HG03066 (cell line): Measurements from ENCODE around the gene SGMS1.
"Not testable (repeated sequence)": the region's sequence is repeated elsewhere in the genome, so short reads cannot be mapped to it uniquely, and the experiment has no call there.

Source experiments
- ATAC-seq: cut with Tn5 transposase; IDR thresholded peaks from one replicate; pipeline ENCODE4 v1.9.1; 2021; ENCODE audit warnings: low read depth; ENCODE audit not compliant: unreplicated experiment

The SGMS1 gene

DNA sequence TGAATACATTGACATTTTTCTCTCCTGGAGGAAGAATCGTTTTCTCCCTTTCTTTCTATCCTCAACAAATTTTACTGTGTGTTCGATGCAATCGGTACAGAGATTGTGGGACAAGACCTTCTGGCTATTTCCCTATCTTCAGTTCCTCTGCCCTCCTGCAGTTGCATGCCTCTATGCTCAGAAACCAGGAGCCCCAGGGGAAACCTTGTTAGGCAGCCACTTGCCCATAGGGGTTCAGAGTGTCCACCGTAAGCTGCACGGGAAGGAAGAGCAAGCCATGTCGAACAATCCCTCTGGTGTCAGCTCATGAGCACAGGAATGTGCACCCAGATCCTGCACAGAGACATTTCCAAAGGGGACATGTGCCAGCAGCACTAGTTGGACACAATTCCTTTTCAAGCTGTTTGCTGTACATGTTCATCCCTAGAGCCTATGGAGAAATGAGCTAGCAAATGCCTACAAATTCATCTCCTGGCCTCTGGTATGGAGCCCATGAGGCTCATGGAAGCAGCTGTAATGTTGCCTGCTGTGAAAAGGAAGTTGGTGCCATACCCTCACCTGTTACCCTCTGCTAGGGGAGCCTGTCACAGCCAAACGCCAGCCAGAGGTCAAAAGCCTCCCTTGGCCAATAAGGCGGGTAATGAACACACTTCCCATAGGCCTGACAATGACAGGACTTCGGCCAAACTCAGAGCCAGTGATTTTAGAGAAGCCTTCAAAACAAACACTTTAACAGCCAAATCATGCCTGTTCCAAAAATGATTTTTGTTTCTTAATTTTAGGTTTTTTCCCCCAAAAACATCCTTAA lies 336.6 kb downstream of the SGMS1 start:
- no peak for ATAC-seq

DNA sequence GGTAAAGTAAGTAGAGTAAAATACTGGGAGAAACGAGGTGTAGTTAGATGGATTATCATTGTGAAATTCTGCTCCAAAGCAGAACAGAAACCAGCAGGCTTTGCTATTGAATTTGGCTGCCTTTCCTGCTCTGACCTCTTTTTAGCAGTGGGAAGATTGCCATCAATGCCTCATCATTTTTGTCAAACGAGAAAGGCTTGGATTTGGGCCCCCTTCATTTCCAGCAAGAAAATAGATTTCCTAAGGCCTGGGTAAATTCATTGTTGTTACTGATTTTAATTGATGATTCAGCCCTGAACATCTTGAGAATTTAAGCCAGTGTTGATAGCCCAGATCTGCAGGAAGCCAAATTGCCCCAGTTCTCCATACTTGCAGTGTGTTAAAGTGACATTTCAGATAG lies 337.2 kb downstream of the SGMS1 start:
- ATAC-seq: no peak

DNA sequence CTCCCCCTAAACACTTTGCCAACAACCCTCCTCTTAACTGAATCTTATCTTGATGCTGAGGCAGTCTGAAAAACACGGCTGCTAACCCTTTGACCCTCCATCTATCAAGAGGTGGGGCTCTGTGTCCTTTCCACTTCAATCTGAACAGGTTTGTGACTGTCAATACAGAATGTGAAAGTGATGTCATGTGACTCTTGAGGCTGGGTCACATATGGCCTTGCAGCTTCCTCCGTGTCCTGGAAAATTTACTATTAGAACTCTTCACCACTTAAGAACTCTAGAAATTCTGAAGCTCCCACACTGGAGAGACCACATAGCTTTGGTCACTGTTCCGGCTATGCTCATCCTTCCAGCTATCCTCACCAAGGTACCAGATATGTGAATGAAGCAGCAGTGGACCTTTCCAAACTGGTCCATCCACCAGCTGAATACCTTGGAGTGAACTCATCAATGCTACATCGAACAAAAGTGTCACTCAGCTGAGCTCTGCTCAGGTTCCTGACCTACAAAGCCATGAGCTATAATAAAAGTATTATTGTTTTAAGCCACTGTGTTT lies 341.7 kb downstream of the SGMS1 start:
- ATAC-seq: no peak

DNA sequence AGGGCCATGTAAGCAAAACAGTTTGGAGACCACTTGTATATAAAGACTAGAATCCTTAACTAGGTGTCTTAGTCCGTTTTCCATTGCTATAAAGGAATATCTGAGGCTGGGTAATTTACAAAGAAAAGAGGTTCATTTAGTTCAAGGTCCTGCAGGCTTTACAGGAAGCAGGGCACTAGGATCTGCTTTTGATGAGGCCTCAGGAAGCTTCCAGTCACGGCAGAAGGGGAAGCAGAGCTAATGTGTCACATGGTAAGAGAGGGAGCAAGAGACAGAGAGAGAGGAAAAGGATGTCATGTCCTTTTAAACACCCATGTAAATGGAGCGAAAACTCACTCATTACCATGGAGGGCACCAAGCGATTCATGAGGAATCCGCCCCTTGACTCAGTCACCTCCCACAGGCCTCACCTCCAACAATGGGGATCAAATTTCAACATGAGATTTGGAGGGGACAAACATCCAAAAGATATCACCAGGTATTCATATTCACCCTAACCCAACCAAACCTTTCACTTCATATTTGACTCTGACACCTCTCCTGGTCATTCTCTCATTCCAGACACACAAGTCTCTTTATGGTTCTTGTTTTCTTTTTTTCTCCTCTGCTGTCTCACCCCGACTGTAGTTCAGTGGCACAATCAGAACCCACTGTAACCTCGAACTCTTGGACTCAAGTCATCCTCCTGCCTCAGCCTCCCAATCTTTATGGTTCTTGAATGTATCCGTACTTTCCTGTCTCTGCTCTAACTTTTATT lies 342.4 kb downstream of the SGMS1 start:
- no peak for ATAC-seq

DNA sequence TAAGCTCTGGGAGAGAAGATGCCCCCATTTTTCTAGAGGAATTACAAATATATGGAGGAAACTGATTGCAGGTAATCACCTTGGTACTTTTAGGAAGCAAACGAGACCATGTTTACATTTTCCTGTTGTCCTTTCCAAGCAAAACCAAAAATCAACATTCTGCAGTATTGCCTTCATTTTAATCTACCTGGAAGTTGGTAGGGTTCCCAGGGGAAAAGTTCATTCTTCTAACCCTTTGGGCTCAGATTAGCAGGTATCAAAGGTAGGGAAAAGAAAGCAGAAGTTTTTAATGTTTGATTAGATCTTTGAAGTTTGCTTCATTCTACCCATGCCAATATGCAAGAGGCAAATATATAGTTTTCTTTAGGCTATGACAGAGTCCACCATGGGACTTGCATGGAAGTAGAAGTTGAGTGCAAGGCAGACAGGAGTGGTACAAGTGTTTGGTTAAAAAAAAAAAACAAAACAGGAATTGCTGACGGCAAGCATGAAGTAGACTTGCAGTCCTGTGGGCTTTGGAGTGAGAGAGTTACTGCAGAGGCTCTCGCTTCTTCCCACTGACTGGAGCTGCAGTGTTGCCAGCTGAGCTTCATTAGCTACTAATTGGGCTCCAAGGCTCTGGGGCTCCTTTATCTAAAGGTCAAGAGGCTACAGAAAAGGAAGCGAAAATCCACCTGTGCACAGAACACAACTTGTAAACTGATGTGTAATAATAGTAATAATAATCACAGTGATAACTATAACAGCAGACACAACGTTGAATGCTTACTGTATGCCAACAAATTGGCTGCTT lies 343.5 kb downstream of the SGMS1 start:
- ATAC-seq: no peak

DNA sequence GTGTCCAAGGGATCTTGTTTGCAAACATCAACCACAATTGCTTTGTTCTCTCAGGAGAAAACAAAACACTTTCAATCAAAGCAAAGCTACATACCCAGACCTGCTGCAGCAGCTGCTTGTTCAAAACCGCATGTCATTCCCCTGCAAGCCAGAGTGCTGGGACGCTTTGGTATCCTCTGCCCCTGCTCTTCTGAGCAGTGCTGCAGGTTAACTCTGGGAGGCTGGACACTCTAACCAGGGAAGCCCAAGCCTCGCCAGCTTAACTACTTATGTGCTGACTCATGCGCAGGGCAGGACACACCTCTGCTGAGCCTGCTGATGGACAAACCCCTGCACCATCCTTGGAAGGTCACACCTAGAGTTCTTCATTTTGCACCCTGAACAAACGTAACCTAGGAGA lies 344.3 kb downstream of the SGMS1 start:
- no peak for ATAC-seq

DNA sequence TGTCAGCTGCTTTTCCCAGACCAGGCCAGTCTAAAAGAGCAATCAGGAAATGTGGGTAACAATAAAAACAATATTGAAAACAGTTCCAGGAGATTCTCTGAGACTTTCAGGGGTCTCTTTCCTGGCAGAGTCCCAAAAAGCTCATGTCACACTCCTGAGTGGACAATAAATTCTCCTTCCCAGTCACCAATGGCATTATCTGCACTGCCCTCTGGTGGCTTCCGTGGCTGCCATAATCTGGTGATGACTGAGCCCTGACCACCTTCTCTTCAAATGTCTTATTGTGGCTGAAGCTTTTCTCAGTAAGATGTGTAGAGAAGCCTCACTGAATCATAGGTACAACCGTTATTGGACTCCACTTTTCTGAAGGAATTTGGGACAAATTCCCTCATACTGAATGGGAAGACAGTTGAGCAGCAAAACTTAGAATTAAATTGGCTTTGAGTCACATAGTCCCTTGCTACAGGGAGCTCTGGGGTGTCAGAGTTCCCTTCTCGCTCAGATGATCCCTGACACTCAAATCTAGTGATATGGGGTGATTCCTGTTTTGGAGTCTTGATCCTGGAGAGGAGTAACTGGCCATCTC lies 348.0 kb downstream of the SGMS1 start:
- peak; percentile 63 for ATAC-seq

DNA sequence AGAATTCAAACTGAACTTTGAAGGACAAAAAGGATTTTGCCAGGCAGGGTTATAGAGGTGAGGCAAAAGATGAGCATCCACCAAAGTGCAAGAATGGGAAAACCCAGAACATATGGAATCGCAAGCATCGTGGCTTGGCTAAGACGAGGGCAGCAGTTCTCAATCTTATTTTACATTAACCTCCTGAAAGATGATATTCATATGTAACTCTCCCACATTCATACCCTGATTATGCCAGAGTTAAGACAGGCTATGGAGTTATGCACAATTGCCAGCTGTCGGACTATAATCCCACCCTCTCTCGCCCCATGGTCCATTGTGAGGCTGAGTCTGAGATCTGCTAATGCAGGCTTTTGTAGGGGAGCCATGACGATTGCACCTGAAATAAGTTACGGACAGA lies 351.2 kb downstream of the SGMS1 start:
- ATAC-seq: no peak

DNA sequence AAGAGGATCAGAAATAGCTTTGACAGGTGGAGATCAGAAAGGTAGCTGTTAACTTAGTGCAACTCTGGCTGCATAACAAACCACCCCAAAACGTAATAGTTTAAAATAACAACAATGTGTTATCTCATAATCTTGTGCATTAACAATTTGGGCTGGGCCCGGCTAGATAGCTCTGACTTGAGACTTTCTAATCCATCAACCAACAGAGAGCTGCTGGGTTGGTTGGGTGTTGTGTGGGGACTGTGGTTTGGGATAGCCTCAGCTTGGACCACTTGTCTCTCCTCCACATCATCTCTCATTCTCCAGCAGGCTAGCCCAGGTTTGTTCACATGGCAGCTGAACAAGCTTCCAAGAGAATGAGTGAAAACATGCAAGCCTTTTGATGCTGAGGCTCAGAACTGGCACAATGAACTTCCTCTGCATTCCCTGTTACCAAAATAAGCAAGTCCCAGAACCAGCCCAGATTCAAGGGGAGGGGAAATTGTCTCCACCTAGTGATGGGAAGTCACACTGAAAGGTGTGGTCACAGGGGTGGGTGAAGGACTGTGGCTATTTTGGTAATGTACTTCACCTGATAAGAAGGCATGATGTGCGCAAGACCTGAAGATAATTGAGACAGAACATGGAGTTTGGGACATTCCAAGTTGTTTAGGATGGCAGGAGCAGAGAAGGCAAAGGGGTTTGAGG lies 352.0 kb downstream of the SGMS1 start:
- no peak for ATAC-seq

DNA sequence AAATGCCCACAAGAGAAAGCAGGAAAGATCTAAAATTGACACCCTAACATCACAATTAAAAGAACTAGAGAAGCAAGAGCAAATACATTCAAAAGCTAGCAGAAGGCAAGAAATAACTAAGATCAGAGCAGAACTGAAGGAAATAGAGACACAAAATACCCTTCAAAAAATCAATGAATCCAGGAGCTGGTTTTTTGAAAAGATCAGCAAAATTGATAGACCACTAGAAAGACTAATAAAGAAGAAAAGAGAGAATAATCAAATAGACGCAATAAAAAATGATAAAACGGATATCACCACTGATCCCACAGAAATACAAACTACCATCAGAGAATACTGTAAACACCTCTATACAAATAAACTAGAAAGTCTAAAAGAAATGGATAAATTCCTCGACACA lies 355.9 kb downstream of the SGMS1 start:
- not testable (repeated sequence) for ATAC-seq

DNA sequence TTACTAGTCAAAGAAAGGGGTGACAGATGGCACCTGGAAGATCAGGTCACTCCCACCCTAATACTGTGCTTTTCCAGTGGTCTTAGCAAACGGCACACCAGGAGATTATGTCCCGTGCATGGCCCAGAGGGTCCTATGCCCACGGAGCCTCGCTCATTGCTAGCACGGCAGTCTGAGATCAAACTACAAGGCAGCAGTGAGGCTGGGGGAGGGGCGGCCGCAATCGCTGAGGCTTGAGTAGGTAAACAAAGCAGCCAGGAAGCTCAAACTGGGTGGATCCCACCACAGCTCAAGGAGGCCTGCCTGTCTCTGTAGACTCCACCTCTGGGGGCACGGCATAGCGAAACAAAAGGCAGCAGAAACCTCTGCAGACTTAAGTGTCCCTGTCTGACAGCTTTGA lies 361.1 kb downstream of the SGMS1 start:
- not testable (repeated sequence) for ATAC-seq

DNA sequence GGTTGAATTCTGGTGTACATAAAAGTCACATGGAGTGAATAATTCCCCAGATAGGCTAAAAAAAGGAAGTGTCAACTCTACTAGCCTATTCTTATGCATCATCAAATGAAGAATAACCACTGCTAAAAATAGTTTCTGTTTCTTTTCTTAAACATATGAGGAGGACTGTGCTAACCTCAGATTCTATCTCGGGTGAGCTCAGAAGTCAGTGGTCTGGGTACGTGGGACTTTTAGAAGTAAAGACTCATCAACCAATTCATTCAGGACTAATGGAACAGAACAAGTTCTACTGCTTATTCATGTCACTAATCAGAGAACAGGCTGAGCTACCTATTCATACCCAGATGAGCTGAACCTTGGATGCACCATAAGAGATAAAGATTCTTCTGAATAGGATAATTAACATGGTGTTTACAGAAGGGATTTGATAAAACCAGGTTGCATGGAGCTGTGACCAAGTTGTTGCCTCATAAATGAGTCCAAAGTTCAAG lies 362.9 kb downstream of the SGMS1 start:
- peak; percentile 99 for ATAC-seq
